GM19193 (cell line): ENCODE results near the gene ANKFN1.

Experiments
- POLR2A ChIP-seq: IDR thresholded peaks from 4 replicates; pipeline ENCODE4 v1.6.1; 2011; ENCODE audit not compliant: insufficient read depth, insufficient read length; ENCODE audit errors: extremely low read depth

ANKFN1 gene

DNA sequence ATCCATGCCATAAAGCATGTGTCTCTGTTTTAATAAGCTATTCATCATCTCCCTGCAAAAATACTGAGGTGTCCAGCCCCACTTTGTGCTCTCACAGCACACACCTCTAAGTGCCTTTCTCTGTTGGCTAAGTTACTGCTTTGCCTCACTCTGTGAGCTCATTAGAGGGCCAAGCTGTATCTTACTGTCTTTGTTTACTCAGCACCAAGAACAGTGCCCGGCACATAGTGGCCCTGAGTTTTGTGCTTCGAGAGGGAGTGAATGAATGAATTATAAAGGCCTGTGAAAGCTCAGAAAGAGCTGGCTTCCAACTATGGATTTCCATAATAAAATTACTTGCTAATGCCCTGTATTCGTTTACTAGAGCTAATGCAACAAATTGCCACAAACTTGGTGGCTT, 390.0 kb downstream of the ANKFN1 start:
- TF ChIP-seq POLR2A: no peak

DNA sequence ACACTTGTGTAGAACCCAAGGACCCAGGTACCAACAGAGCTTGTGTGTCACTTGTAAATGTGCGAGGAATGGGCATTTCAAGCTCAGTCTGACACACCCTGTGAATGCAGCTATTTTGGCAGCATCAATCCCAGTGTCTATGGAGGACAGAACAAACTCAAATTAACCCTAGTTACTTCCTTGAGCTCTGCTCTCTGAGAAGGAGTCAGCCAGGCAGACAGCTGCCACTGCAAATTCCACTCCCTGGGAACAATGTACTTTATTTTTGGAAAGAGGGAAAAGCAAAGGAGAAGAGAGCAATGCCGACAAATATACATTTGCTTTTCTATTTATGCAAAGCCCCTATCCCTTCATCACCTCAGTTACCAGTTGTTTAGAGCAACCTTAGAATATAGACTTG, 391.8 kb downstream of the ANKFN1 start:
- no peak for TF ChIP-seq POLR2A

DNA sequence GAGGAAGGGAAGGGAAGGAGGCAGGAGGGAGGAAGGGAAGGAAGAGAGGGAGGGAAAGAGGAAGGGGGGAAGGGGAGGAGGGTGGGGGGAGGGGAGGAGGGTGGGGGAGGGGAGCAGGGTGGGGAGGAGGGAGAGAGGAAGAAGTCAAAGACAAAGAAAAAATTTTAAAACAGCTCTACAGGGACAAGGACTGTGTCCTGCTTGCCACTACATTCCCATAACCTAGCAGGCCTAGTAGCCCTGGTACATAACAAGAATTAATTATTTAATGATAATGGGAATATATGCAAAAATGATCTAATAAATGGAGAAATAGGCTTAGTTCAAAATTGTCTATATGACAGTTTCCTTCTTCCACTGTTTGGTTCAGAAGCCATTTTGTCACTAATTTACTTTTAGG, 392.7 kb downstream of the ANKFN1 start:
- TF ChIP-seq POLR2A: no peak

DNA sequence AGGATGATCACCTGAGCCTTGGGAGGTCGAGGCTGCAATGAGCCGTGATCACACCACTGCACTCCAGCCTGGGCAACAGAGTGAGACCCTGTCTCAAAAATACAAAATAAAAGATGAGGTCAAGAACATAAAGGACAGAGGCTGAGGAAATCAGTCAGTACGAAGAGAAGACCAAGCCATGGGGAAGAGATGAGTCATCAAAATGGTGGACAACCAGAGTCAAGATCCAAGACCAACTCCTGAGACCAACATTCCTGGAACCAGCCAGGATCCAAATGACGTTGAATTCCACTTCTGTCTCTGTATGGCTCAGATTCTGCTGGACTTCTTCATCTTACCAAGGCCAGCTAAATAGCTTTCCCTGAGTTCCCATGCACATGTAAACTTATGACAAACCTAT, 395.4 kb downstream of the ANKFN1 start:
- TF ChIP-seq POLR2A: no peak

DNA sequence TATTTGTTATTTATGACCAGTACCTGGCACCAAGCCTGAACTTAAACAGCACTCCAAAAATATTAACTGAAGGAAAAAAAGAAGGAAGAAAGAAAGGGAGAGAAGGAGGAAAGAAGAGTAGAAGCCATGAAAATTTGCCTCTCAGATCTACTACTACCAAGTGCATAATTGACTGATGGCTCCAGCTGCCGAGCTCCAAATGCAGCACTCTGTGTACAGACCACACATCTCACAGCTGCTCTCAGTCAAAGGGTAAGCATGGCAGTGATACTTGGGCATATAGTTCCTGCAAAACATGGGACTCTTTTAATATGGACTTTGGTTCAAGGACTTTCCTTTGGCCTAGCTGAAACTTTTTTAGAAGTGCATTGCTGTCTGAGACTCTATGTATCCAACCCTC, 396.2 kb downstream of the ANKFN1 start:
- no peak for TF ChIP-seq POLR2A

DNA sequence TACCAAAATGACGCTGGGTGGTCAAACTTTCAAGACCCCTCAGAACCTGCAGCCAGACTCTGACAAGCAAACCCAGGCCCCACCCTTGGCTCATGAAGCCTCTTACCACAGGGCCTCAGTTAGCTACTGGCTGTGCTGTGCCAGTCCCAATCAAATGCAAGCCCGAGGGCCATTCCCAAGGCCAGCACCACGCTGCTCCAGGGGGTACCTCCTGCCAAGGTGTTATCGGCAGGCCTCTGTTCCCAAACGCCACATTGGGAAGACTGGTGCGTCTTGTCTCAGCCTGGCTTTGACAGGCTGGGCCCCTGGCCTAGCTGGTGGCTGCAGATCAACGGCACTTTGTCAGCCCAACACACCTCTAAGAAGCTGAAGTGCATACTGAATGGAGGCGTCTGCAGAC, 404.4 kb downstream of the ANKFN1 start:
- TF ChIP-seq POLR2A: no peak

DNA sequence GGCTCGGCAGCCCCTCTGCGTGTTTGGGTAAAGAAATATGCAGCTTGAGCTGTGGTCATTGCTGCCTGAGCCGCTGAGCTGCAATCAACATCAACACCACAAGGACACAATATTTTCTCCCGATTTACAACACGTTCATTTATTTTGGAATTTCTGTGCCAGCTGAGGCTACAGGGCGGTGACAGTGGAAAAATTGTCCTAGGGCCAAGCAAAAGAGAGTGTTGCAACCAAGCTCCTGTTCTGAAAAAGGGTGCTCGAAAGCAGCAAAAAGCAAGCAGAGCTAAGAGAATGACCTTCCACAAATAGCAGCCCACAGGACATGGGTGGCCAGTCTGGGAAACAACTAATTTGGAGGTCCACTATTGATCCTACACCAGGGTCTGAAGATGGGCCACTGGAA, 404.8 kb downstream of the ANKFN1 start:
- TF ChIP-seq POLR2A: no peak
